WI38 (cell line): ENCODE results near the gene RHPN2.

Experiments used
- H3K4me3 ChIP-seq: 2 replicates; pipeline ENCODE4 v1.5.1; 2011; ENCODE audit warnings: low read depth, mild to moderate bottlenecking, control low read depth, low read length
- CTCF ChIP-seq: IDR thresholded peaks from 2 replicates; pipeline ENCODE4 v1.5.1; 2012; ENCODE audit warnings: low read depth, mild to moderate bottlenecking, control low read depth, low read length

RHPN2 gene

GRCh38 chr19:32935629-32936028 is 129.1 kb downstream of the RHPN2 start:
- TF ChIP-seq CTCF = no peak
- no peak overlapping the region for H3K4me3 ChIP-seq

- no peak overlapping the region for H3K4me3 ChIP-seq
- TF ChIP-seq CTCF = no peak
Measured at GRCh38 chr19:32933571-32933970, 131.1 kb downstream of the RHPN2 start.

GRCh38 chr19:32930567-32930966 is 134.1 kb downstream of the RHPN2 start:
- no peak for TF ChIP-seq CTCF
- H3K4me3 ChIP-seq = no peak overlapping the region

GRCh38 chr19:32928806-32929205 is 135.9 kb downstream of the RHPN2 start:
- H3K4me3 ChIP-seq = no peak overlapping the region
- no peak for TF ChIP-seq CTCF
